Upper lobe of left lung (tissue), 6 donors: ENCODE data around the gene PDE5A. TPM values are rescaled to one million over a fixed set of nuclear protein-coding genes. Genes with fewer than 3 reads are reported as not detected.
"Not testable (repeated sequence)": the region's sequence is repeated elsewhere in the genome, so short reads cannot be mapped to it uniquely, and the experiment has no call there.

Experiments
- ATAC-seq, 2 donors: fragments of 200-7000 bp; cut with Tn5 transposase; one replicate each; pipeline ENCODE4 v1.9.1; 2022; ENCODE audit warnings: mild to moderate bottlenecking in 2 of 2, moderate library complexity in 2 of 2; ENCODE audit not compliant: low FRiP score in 2 of 2
- DNase-seq, 2 donors: peaks; one replicate each; pipeline ENCODE4 v3.0.0-alpha.2; 2019 to 2020
- H3K27ac ChIP-seq, 4 donors: fragments of 200-600 bp; sonication (generic); one replicate each; pipeline ENCODE4 v1.5.1; 2016 to 2019
- H3K27me3 ChIP-seq, 4 donors: fragments of 200-600 bp; sonication (generic); one replicate each; pipeline ENCODE4 v1.5.1; 2017 to 2019
- H3K36me3 ChIP-seq, 4 donors: fragments of 200-600 bp; sonication (generic); one replicate each; pipeline ENCODE4 v1.5.1; 2016 to 2019
- H3K4me1 ChIP-seq, 4 donors: fragments of 200-600 bp; sonication (generic); one replicate each; pipeline ENCODE4 v1.5.1; 2018 to 2019
- H3K4me3 ChIP-seq, 4 donors: fragments of 200-600 bp; sonication (generic); one replicate each; pipeline ENCODE4 v1.5.1; 2017 to 2019; ENCODE audit warnings: mild to moderate bottlenecking in 2 of 4, moderate library complexity in 1 of 4
- H3K9me3 ChIP-seq, 4 donors: fragments of 200-600 bp; sonication (generic); one replicate each; pipeline ENCODE4 v1.5.1; 2018 to 2019
- EP300 ChIP-seq, 4 donors: sonication (generic); formaldehyde crosslinking; IDR thresholded peaks; one replicate each; pipeline ENCODE4 v1.5.1; 2017; ENCODE audit warnings: antibody characterized with exemption in 4 of 4, control low read depth in 2 of 4
- POLR2A ChIP-seq, 4 donors: fragments of 450-650 bp; IDR thresholded peaks; one replicate each; pipeline ENCODE4 v1.5.1; 2016 to 2017; ENCODE audit warnings: antibody characterized with exemption in 4 of 4, mild to moderate bottlenecking in 2 of 4
- POLR2AphosphoS5 ChIP-seq, 2 donors: sonication (generic); formaldehyde crosslinking; IDR thresholded peaks; one replicate each; pipeline ENCODE4 v1.5.1; 2017; ENCODE audit warnings: antibody characterized with exemption in 2 of 2
- WGBS, 2 donors: methylation state at CpG; one replicate each; pipeline ENCODE4 v1.1.5; 2017 to 2018; 5-methylcytosine and 5-hydroxymethylcytosine counted together
- total RNA-seq, 6 donors: library from RNA; depleted of rRNA in 4 of 6; stranded (reverse); fragments of >200 nt in 4 of 6; gene quantifications; one replicate each; pipeline versions ENCODE4 v1.1.0 to v1.2.1, GENCODE V29; 2016 to 2021
- TF ChIP-seq, protein P1 (sequence below), 6 experiments: fragments of 450-650 bp in 4 of 6; fragments of 200-600 bp in 2 of 6; sonication (generic) in 2 of 6; IDR thresholded peaks; one replicate each; pipeline ENCODE4 v1.5.1; 2016 to 2019; ENCODE audit warnings: antibody characterized with exemption in 6 of 6
- donor health status: DM: no; HTN: no; CAD: no; lungs with moderate emphysema.
- donor health status: DM: no; HTN: yes; CAD: no; lungs with severe emphysema.

PDE5A gene
- total RNA-seq, 6 donors from 2014 or later: 17.2 to 37.8 (median 22.3) TPM

DNA sequence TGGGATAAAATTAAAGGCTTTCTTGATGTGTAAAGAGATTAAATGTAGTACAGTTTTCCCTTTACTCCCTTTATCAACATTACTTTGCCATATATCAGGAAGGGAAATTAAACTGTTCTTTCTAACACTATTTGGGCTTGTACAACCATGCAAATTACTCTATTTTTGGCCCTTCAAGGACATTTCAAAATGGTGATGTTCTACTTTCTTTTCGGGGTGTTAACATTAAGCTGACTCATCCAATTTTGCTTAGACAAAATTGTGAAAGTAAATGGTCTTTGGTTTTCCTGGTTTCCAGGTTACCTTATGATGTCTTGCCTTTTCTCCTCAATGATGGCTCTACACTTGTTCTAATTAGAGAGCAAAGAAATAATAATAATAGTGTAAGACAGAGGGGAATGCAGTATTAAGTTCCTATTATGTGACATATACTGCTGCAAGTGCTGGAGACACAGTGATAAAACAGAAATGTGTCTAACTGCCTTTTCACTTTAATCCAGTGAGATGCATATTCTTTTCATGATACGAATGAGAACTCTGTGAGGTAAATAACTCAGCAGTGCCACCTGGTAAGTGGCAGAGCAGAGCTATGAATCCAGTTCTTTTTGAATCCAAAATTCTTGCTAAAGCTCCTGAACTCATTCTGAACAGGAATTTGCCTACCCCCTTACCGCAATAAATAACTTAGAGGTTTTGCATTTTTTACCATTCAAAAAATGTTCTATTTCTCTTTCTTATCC lies 35.7 kb upstream of the PDE5A start:
- Histone ChIP-seq H3K27ac (peak overlapping the region in 2 of 4 donors; percentile 29 to 51), H3K4me1 (peaks cover 0 to 7% (median 1%) of the 10 kb centered on the region in 4 donors), H3K36me3 (no peaks in the 10 kb centered on the region), H3K27me3 (no peaks in the 10 kb centered on the region), H3K9me3 (no peaks in the 10 kb centered on the region), H3K4me3 (no peak overlapping the region)
- TF ChIP-seq, protein P1, sequence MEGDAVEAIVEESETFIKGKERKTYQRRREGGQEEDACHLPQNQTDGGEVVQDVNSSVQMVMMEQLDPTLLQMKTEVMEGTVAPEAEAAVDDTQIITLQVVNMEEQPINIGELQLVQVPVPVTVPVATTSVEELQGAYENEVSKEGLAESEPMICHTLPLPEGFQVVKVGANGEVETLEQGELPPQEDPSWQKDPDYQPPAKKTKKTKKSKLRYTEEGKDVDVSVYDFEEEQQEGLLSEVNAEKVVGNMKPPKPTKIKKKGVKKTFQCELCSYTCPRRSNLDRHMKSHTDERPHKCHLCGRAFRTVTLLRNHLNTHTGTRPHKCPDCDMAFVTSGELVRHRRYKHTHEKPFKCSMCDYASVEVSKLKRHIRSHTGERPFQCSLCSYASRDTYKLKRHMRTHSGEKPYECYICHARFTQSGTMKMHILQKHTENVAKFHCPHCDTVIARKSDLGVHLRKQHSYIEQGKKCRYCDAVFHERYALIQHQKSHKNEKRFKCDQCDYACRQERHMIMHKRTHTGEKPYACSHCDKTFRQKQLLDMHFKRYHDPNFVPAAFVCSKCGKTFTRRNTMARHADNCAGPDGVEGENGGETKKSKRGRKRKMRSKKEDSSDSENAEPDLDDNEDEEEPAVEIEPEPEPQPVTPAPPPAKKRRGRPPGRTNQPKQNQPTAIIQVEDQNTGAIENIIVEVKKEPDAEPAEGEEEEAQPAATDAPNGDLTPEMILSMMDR (IDR thresholded peaks at IDR 0.05): no peak
- TF ChIP-seq POLR2A (IDR thresholded peaks at IDR 0.05) (no peak), POLR2AphosphoS5 (IDR thresholded peaks at IDR 0.05) (no peak), EP300 (IDR thresholded peaks at IDR 0.05) (no peak)
- 76 to 81% methylated on average over 3 of the region's 3 CpGs for whole genome bisulfite sequencing, 2 donors
- no peak for DNase-seq
- ATAC-seq: no peak

DNA sequence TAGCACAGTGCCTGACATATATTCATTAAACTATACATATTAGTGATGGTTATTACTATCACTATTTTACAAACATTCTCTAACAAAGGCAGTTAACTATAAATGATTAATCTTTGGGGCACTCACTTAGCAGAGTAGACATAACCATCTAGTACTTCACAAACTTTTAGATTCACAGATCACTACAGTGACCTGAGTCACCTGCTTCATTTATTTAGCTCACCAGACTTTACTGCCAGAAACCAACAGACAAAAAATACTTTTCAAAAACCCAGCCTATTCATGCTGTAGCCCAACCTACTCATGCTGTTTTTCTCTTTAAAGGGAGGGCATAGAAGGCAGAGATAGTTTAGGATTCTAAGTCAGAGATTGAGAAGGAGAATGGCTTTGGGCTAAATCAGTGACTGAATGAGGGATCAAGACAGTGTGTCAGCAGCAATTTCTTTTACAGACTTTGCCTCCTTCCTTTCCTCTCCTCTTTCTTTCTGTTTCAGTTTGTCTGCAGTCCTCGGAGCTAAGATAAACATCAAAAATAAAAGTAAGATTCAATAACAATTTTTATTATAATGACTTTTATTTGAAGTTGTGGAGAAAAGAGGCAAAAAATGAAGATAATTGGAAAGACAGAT lies 34.7 kb upstream of the PDE5A start:
- Histone ChIP-seq H3K27ac (peak overlapping the region in 3 of 4 donors; percentile 12 to 51 (median 29)), H3K4me3 (no peak overlapping the region), H3K9me3 (no peaks in the 10 kb centered on the region), H3K36me3 (no peaks in the 10 kb centered on the region), H3K4me1 (peaks cover 0 to 7% (median 1%) of the 10 kb centered on the region in 4 donors), H3K27me3 (no peaks in the 10 kb centered on the region)
- TF ChIP-seq POLR2A (IDR thresholded peaks at IDR 0.05): no peak
- TF ChIP-seq, protein P1 (IDR thresholded peaks at IDR 0.05): no peak
- TF ChIP-seq POLR2AphosphoS5 (IDR thresholded peaks at IDR 0.05): no peak
- TF ChIP-seq EP300 (IDR thresholded peaks at IDR 0.05): no peak
- WGBS, 2 donors: 26% methylated on average over 1 of the region's 1 CpG
- ATAC-seq: no peak
- no peak for DNase-seq

DNA sequence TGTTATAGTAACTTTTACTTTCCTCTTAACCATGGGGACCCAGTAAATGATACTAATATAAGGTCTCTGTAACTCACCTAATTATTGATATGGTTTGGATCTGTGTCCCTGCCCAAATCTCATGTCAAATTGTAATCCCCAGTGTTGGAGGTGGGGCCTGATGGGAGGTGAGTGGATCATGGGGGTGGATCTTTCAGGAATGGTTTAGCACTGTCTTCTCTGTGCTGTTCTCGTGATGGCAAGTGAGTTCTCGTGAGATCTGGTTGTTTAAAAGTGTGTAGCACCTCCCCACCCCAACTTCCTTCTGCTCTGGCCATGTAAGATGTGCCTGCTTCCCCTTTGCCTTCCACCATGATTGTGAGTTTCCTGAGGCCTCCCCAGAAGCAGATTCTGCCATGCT lies 34.0 kb upstream of the PDE5A start:
- H3K9me3 ChIP-seq, H3K27me3 ChIP-seq, DNase-seq, H3K36me3 ChIP-seq, H3K4me3 ChIP-seq, H3K4me1 ChIP-seq, ATAC-seq: not testable (repeated sequence)
- WGBS, 2 donors: 56 to 76% methylated on average over 2 of the region's 2 CpGs
- H3K27ac ChIP-seq: peak overlapping the region in 1 of 4 donors; percentile 51

DNA sequence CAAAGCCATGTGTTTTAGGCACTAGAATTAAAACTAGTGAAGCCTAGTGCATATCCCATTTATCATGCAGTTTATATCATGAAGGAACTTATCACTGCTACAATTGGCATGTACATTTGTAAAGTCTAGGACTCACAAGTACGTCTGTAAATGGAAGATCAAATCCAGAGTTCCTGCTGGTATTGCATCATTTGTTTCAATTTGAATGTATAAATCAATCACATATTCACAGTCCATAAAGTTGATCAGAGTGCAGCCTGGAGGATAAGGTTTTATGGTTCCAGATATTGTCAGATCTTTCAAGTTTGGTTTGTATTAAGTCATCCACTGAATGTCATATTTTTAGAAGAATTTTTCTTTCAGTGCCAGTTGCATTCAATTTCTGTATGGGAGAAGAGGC lies 32.6 kb upstream of the PDE5A start:
- Histone ChIP-seq H3K9me3 (no peaks in the 10 kb centered on the region), H3K4me3 (no peak overlapping the region), H3K4me1 (peaks cover 0 to 21% (median 3%) of the 10 kb centered on the region in 4 donors), H3K27ac (no peak overlapping the region), H3K36me3 (no peaks in the 10 kb centered on the region), H3K27me3 (no peaks in the 10 kb centered on the region)
- ATAC-seq (no peak), DNase-seq (no peak)
- TF ChIP-seq, protein P1 (IDR thresholded peaks at IDR 0.05): no peak
- no peak for TF ChIP-seq POLR2A (IDR thresholded peaks at IDR 0.05)
- TF ChIP-seq EP300 (IDR thresholded peaks at IDR 0.05): no peak
- TF ChIP-seq POLR2AphosphoS5 (IDR thresholded peaks at IDR 0.05): no peak
- 38 to 73% methylated on average over 1 of the region's 1 CpG for WGBS, 2 donors

DNA sequence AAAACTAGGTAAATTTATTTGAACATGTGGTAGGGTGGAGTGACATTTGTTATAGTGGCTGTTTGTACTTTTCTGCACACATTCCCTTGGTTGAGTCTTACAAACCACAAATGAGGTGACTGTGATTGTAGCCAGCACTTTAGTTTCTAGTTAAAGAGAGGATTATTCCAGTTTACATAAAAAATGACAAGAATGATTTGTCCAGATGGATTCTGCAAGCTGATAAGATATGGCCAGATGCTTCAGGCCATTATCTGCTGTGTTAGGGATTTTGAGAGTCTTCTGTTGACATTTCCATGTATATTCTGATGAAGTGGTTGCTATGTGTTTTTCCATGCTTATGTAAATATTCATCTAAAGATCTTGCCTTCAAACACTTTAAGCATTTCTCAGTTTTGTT lies 31.0 kb upstream of the PDE5A start:
- TF ChIP-seq, protein P1 (IDR thresholded peaks at IDR 0.05): no peak
- no peak for TF ChIP-seq POLR2A (IDR thresholded peaks at IDR 0.05)
- no peak for TF ChIP-seq EP300 (IDR thresholded peaks at IDR 0.05)
- no peak for TF ChIP-seq POLR2AphosphoS5 (IDR thresholded peaks at IDR 0.05)
- peaks cover 0 to 30% (median 4%) of the 10 kb centered on the region in 4 donors for H3K4me1 ChIP-seq
- H3K4me3 ChIP-seq: no peak overlapping the region
- H3K27ac ChIP-seq: no peak overlapping the region
- no peaks in the 10 kb centered on the region for H3K9me3 ChIP-seq
- no peak for ATAC-seq
- no peaks in the 10 kb centered on the region for H3K36me3 ChIP-seq
- H3K27me3 ChIP-seq: no peaks in the 10 kb centered on the region
- DNase-seq: no peak
